Amniotic stem cell (primary cell): ENCODE data around the gene ELAC2.

Experiments
- DNase-seq: peaks from one replicate; lab custom pipeline; 2025; lab: John Stamatoyannopoulos, UW

Gene ELAC2

DNA sequence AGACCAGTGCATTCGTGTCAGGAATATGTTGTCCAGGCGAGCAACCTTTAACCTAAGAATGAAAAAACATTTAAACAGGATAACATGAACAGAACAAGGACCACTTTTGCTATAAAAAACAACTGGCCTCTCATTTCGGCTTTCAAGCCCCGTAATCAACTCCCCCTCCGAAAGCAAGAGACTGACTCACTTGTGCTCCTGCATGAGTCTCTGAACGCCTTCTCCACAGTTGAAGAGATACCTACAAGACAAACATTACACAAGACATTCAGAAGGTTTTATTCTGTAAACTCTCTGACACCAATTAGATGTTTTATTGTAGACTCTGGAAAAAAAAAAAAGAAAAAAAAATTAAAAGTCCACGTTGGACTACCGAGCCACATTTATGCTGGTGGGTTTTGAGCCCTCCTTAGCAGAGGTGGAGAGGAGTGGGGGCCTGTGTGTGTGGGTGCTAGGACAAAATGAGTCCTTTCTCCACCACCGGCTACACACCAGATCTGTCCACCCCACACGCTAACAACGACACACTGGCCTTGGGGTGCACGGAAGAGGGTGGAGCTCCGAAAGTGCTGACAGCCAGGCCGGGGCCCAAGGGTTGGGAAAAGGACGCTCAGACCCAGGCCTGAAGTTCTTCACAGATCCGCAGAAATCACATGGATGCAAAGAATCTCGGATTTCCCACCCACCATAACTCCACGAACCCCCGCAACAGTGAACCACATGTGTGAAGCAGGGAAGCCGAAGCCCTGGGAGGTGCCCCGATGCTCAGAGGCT lies 759 bp downstream of the ELAC2 start:
- no peak for DNase-seq

DNA sequence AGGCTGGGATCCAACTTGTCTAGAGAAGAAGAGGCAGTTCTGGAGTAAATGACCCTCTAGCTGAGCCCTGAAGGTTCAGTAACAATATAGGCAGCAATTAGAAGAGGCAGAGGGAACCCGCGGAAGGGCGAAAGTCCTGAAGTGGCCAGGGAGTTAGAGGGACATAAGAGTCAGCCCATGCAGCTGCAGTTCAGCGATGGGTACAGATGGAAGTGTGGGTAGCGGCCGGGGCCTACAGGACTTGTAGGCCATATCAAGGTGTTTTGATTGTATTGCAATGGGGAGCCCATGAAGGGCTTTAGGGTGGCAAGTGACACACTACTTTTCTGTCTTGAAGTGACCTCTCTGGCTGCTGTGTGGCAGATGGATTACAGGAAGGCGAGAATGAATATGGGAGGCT lies 3.0 kb downstream of the ELAC2 start:
- DNase-seq = no peak

DNA sequence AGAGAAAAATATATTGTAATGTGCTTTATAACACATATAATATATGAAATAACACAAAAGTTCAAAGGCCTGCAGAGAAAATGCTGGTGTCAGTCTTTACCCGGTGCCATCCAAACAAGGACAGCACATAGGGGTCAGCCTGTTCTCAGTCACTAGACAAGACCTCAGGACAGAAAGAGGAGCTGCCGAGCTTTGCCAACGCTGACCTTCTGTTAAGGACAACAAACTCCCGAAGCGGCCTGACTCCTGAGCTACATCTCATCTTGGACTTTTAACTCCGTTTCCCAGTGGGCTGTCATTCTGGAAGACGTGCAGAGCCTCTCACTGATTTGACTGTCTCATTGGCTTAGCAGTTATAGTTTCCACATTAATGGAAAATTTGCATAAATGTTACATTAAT lies 6.9 kb downstream of the ELAC2 start:
- no peak for DNase-seq

DNA sequence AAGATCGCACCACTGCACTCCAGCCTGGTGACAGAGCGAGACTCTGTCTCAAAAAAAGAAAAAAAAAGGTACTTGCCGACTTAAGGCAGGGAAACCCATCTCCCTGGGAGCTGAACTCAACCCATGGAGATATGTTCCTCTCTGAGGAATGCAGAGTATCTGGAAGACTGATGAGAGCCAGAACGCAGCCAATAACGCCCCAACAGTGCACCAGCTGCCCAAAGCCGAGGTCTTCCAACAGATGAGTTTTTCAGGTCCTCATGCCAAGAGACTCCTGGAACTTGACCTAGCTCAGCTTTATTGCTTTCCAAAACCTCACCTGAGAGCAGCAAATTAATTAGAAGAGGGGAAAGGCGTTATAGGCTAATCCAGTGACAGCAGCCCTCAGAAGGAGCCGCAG lies 9.4 kb downstream of the ELAC2 start:
- no peak for DNase-seq

DNA sequence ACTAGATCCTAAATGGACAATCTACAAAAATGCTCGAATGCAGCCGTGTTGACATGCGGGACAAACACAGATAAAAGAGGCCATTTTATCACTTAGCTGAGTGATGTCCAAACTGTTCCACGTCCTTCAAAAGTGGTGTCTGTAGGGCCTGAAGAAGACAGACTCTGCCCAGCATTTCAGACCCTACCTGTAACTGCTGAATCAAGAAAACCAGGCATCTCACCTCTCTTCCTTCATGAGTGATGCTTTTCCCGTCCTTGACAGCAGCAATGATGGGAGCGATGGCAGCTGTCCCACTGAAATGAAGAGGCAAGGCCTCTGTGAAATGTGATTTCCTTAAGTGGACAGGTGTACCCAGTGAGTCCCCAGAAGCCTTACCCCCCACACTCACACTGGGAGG lies 12.3 kb downstream of the ELAC2 start:
- no peak for DNase-seq

DNA sequence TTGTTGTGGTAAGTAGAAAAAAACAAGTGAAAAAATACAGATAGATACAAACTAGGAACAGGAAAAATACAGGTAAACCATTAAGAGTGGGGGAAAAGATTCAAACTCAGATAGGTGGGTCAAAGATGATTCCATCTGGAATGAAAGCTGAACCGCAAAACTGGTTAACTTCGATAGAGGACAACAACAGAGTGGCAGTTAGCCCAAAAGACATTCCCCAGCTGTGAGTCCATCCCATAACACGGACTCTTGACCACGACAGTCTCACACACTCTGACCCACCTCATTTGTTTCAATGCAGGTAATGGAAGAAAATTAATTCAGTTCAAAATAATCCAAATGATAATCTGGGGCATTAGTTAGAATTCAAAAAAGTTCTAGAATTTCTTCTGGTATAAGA lies 13.5 kb downstream of the ELAC2 start:
- DNase-seq = no peak

DNA sequence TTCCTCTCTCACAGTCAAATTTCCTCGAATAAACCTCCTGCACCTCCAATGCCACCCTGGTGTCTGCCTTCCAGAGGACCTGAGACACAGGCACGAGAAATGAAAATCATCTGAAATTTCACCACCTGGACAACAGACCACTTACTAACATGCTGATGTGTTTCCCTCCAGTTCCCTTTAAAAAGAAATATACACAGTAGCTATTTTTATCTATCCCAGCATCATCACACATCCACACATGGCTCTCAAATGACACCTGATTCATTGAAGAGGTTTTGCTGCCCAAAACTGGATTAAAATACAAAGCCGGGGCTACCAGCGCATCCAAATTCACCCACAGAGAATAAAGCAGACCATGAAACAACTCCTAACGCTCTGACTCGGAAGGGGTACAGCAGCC lies 13.9 kb downstream of the ELAC2 start:
- no peak for DNase-seq

DNA sequence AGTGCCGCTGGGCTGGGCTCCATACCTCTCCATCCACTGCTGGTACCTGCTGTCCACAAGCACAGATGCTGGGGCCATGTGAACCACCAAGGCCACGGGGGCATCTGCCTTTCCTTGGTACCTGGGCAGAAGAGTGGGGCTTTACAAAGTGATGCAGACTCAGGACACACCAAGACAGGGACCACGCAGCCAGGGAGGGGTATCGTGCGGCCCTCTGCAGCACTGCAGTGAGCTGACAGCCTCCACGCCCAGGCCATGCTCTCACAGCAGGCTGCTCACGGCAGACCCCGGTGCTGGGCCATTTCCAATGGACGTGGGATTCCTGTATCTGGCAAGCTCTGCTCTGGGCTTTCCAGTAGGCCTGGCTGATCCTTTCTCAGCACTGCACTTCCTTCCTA lies 14.4 kb downstream of the ELAC2 start:
- no peak for DNase-seq

DNA sequence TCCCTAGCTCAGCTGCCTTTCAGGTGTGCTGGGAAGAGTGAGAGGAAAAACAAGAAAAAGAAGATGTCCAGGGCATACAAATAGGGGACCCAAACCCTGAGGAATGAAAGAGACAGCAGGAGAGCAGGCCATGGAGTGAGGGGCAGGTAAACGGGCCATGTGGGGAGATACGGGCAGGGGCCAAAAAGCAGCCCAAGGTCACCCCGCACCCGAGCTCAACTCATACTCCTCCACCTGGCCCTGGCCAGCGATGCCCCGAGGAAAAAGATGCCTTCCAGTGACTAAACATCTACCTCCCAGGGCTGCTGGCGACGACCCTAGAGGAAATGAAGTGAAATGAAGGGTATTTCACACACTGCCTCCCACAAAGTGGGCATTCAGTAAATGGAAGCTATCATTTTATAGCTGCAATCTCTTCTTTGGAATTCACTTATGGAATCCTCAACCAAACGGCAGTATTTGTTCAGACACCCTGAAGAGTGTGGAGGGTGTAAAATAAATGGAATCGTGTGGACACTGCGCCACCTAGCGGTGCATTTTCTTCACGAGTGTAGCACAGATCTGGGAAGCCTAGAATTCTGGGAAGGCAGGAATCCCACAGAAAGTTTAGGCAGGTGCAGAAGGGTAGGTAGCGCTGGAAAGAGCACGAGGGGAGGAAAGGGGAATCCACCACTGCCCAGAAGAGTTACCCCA lies 14.9 kb downstream of the ELAC2 start:
- peak; percentile 33 for DNase-seq

DNA sequence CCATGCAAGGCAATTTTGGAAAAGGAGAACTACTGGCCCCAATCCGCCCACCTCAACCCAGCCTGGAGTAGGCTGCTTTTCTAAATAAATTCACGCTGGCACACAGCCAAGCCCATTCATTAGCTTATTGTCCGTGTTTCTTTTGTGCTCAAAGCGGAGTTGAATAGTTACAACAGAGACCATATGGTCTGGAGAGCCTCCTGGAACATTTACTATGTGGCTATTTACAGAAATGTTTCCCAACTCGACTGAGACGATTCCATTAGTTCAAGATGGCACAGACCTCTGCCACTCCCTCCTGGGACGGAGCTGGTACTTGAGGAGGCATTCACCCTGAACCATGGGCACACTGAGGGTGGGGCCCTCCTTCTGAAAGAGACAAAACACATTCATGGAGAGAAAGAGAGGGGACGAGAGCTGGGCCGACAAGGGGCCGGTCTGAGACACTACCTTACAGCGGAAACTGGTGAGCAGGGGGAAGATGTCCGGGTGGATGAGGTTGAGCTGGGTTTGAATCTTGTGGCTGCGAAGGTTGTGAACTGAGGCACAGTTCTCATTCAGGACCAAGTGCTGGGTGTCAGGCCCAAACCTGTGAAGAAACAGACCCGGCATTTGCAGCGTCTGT lies 15.7 kb downstream of the ELAC2 start:
- DNase-seq = no peak

DNA sequence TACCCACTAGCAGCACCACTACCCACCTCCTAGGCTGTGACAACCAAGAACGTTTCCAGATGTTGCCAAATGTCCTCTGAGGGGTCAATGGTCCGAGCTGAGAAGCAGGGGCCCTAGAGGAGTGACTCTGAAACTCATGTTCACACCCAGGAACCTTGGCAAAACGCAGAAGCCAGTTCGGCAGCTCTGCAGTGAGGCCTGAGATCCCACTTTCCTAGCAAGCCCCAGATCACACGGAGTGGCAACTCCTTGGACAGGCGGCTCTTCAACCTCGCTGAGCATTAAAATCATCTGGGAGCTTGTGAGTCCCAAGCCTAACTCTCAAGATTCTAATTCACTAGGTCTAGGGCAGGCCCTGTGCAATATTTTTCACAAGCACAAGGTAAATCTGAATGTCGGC lies 17.3 kb downstream of the ELAC2 start:
- no peak for DNase-seq

DNA sequence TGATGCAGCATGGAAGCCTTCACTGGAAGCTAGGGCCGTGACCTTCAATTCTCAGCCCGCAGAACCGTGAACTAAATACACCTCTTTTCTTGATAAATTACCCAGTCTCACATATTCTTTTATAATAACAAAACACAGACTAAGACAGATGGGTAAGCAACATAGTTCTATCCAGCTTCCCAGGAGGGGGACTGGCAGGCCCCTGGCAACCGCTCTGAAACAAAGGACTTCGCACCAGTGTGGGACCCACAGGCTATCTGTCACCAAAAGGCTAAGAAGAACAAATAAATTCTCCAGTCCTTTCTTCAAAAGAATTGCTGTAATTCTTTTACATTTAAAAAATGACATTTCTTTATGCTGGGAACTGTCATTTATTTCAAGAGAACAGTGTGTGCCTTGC lies 19.0 kb downstream of the ELAC2 start:
- DNase-seq = no peak

DNA sequence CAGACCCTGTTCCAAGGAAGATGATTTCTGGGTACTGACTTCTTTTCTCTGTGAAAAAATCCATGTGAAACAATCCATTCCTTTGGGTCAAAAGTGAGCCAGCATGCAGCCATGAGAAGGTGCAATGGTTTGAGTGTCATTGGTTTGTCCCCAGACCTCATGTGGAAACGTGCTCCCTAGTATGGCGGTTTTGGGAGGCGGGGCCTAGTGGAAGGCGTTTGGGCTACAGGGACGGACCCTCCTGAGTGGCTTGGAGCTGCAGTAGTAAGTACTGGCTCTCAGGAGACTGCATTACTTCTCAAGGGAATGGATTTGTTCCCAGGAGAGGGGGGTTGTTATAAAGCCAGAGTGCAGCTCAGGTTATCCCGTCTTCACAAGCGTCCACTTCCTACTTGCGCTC lies 19.4 kb downstream of the ELAC2 start:
- no peak for DNase-seq

DNA sequence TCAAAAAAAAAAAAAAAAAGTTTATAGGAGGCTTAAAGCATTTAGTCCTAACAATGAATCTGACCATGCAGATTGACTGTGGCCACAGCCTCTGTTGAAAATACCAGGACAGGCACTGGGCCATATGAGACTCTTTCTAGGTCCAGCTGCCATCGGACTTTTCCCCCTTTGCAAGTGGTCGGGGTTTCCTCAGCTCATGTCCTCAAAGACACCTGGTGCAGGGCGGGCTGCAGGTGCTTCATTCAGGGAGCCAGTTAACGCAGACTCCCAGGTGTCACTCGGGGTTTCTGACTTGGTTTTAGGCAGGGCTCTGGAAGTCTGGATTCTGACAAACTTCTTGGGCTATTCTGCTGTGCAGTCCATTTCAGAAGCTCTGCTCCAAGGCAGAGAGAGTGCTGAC lies 20.9 kb downstream of the ELAC2 start:
- DNase-seq = no peak

DNA sequence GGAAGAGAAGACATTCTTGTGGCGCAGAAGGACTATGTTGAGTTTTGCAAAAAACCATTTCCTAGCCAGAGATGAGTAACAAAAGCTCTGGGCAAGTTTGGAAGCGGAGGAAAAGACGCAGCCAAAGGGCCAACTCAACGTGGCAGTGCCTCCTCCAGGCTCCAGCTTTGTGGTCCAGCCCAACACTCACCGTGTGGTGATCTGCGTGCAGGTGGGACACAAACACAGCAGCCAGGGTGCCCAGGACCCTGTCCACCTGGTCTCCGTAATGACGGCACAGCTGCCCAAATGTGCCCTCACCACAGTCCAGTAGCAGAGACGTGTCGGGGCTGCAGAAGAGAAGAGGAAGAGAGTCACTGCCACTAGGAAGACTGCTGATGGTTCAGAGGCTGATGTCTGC lies 21.5 kb downstream of the ELAC2 start:
- DNase-seq = no peak

DNA sequence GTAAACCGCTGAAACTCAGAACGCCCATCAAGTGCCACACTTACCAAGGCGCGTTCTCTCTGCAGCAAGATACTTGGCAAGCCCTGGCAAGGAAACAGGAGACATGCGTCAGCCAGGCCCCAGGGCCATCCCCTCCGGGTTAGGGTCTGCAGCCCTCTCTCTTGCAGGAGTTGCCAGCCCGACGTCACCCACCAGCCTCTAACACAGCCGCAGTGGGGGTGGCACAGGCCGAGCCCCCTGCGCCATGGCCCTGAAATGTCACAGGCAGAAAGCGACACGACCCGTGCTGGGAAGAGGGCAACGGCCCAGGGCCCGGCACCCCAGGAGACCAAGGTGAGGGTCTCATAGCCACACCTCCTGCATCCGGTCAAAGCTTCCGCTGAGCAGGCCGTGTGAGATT lies 21.9 kb downstream of the ELAC2 start:
- DNase-seq = no peak

DNA sequence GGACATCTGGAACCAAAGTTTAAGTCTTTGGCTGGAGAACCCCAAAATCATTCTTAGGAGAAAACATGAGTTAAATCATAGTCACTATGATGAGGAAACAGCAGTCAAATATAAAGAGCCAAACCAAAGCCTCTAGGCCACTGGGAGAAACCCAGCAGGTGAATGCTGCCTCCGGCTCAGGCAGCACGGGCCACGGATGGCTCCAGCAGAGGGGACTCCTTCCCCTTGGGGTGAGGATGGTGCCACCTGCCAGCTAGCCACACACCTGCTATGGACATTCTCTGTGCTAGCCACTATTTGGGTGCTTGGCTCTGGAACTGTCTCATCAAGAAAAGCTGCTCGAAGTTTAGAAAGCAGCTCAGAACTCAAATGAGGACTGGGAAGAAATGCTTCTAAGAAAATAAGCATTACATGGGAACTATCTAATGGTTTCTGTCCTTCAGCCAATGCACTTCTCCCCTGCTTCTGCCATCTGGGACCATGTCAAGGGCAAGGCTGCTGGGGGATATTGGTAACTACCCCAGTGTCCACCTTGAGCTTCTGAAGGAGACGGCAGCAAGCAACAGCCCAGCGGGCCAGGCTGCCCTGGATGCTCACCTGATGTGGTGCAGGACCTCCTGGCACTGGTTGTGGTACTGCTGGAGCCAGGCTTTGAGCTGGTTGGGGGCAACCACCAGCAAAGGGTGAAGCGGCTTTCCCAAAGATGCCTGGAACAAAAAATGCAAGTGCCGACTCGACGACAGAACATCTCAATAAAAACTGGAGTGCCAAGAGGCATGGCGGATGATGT lies 22.5 kb downstream of the ELAC2 start:
- DNase-seq = no peak

DNA sequence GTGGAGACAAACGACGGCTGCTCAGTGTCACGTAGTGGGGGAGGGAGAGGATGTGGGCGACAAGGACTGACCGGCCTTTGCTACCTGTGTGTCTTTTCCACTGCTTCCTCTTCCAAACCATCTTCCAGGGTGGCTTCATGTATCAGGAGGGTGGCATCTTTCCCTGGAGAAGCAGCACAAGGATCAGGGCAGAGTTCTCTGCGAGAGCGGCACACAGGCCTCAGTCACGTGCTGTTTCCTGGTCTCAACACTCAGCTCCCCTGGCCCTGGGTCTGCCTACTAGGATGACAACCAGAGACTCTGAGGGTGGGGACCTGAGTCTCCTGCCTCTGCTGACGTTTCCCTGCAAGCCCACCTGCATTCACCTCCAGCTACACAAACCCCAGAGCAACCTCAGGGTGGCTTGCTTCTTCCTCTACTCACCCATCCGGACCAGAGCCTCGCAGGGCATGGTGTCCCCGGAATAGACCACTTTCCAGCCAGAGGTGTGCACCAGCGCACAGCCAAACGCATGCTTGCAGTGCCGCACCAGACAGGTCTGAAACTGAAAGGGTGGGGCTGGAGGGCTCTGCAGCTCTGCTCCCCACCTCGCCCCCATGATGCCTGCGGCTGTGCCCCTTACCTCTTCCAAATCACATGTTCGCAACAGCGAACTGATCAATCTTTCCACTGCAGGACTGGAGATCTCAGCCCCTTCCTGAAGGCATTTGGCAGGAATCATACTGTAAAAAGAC lies 23.3 kb downstream of the ELAC2 start:
- DNase-seq = no peak

DNA sequence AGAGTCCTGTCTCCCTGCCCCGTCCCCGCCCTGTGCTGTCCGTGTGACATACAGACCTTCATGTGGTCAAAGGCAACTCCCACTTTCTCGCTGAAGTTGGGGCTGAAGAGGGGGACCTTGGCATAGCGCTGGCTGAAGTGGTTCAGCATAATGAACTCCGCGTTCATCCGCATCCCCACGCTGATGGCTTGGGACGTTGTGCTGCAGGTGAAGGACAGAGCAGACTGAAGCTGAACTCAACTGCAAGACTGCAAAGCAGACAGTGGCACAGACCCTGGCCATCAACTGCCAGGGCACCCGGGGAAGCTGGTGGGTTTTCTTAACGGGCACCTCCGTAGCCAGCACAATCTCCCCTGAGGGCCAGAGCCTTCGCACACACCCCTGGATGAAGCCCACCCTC lies 24.2 kb downstream of the ELAC2 start:
- no peak for DNase-seq

DNA sequence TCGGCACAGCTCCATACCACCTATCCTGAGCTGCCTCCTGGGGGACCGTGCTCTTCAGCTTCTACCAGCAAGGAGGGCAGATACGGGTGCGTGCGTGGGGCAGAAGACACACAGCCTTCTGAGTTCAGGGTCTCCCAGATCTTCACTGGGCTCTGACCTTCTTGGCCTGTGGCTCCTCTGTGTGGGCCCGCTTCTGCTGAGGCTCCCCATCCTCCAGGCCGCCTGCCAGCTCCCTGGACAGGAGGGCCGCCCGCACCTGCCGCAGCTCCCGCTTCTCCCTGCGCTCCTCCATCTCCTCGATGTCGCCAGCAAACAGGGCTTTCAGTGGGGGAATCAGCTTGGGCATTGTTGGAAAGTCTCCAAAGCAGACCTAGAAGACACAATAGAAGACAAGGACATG lies 25.2 kb downstream of the ELAC2 start:
- no peak for DNase-seq

DNA sequence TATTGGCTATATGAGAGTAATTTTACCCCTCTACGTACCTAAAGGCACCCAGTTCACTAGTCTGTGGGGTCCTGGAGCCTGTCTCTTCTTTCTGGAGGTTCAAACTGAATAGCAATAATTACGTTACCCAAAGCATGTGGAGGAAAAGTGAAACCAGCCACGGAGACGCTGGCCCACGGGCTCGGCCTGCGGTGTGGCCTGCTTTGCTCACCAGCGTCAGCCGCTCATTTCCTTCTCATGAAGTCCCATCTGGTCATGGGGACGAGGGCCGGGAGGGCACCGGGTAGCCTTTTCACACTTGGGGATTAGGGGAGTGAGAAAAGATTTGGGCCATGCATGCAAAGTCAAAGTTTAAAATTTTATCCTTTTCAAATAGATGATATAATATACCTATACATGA lies 26.9 kb downstream of the ELAC2 start:
- DNase-seq = no peak
